Psoas muscle (tissue), 8 donors: Measurements from ENCODE around the gene RPLP2. TPM values are rescaled to one million over a fixed set of nuclear protein-coding genes. Genes with fewer than 3 reads are reported as not detected.
A peak's percentile ranks its signal among the peaks of the same experiment; 100 is the strongest.

Experiments
- ATAC-seq, 4 donors: fragments of 200-7000 bp; cut with Tn5 transposase; one replicate each; pipeline ENCODE4 v1.9.1; 2020; ENCODE audit warnings: moderate library complexity in 3 of 4, mild to moderate bottlenecking in 2 of 4
- DNase-seq, 2 donors: peaks; one replicate each; pipeline ENCODE4 v3.0.0-alpha.2; 2020
- H3K27ac ChIP-seq: fragments of 200-600 bp; one replicate; pipeline ENCODE4 v1.8.0; 2022
- H3K27me3 ChIP-seq, 3 donors: fragments of 200-600 bp in 1 of 3; one replicate each; pipeline versions ENCODE4 v1.6.1 to v1.8.0; 2013 to 2022; ENCODE audit warnings: low read length in 2 of 3, mild to moderate bottlenecking in 2 of 3, moderate library complexity in 1 of 3; ENCODE audit not compliant: insufficient read depth in 3 of 3
- H3K36me3 ChIP-seq, 2 donors: fragments of 200-600 bp in 1 of 2; one replicate each; pipeline versions ENCODE4 v1.6.1 to v1.8.0; 2013 to 2022; ENCODE audit warnings: low read depth in 1 of 2, mild to moderate bottlenecking in 1 of 2, moderate library complexity in 1 of 2; ENCODE audit not compliant: insufficient read depth in 1 of 2
- H3K4me1 ChIP-seq: fragments of 200-600 bp; one replicate; pipeline ENCODE4 v1.8.0; 2022
- H3K4me3 ChIP-seq: fragments of 200-600 bp; one replicate; pipeline ENCODE4 v1.8.0; 2022; ENCODE audit warnings: mild to moderate bottlenecking
- H3K9me3 ChIP-seq: fragments of 200-600 bp; one replicate; pipeline ENCODE4 v1.8.0; 2022
- CTCF ChIP-seq: fragments of 200-600 bp; IDR thresholded peaks from one replicate; pipeline ENCODE4 v1.8.0; 2022; ENCODE audit warnings: antibody characterized with exemption
- WGBS, 3 donors: extraction: QIAGEN DNeasy Blood & Tissue Kit; methylation state at CpG; one replicate each; pipeline versions ENCODE4 v1.1.6 to v1.1.7; 2013; 5-methylcytosine and 5-hydroxymethylcytosine counted together
- intact Hi-C, 2 donors: fragments of 100-400 bp; cut with DNase I; formaldehyde crosslinking; loops; one replicate each; pipeline versions ENCODE4 v1.11.0 to v1.14.2; 2022
- polyA plus RNA-seq, 3 donors: library from polyadenylated mRNA; stranded (reverse); fragments of 200-250 nt; gene quantifications; one replicate each; pipeline ENCODE4 v1.2.3, GENCODE V29; 2013
- total RNA-seq, 4 donors: library from RNA; stranded (reverse); fragmentation: NEBNext Ultra II Directional in 2 of 4; extraction: Animal tissue kit (Norgen Biotek cat#: 25700) in 2 of 4; gene quantifications; one replicate each; pipeline versions ENCODE4 v1.2.1 to v1.2.4, GENCODE V29; 2021 to 2023
- donor health status: healthy with polysubstance abuse.
- donor health status: DM: no; HTN: no; CAD: no; lungs with moderate emphysema.
- donor health status: Bipolar disorder and iron deficiency.
- donor health status: healthy.
- donor health status: DM: yes; HTN: yes; CAD: no.
- donor health status: DM: no; HTN: no; CAD: no.
- donor health status: DM: no; HTN: no; CAD: no.
- donor health status: DM: yes; HTN: yes; CAD: no.

RPLP2 gene
- total and polyA plus RNA-seq, 7 donors: 779 to 1,781 (median 1,246) TPM

- WGBS, 3 donors: 0% methylated on average over 20 to 27 of the region's 27 CpGs
Measured at GRCh38 chr11:841981-842369, 32.2 kb downstream of the RPLP2 start.

GRCh38 chr11:842370-843002 is 32.7 kb downstream of the RPLP2 start, which contains the start of the genes POLR2L and TSPAN4:
Gene POLR2L, minus strand, starts transcription at chr11:842529. Its CDS starts 21 bp downstream, at chr11:842508.
Gene TSPAN4, plus strand, starts transcription at chr11:842852. Its CDS starts 7,453 bp downstream, at chr11:850305.
- DNase-seq (peak; percentile 93 to 97), ATAC-seq (peak; percentile 69 to 79 (median 74))
- 0 to 1% (median 0%) methylated on average over 53 to 87 of the region's 87 CpGs for WGBS, 3 donors
- Histone ChIP-seq H3K4me3 (peak within 1 kb of the TSS; percentile 93), H3K27ac (peak within 1 kb of the TSS; percentile 94), H3K27me3 (no peaks in the 10 kb centered on the region), H3K9me3 (no peaks in the 10 kb centered on the region), H3K36me3 (peaks cover 3 to 37% of the 10 kb centered on the region in 2 donors), H3K4me1 (peaks cover 41% of the 10 kb centered on the region)
- no peak for TF ChIP-seq CTCF
- intact Hi-C loops: no loop called here

More at GRCh38 chr11:841981-842369, 32.2 kb downstream of the RPLP2 start:
- Histone ChIP-seq H3K27ac (peak overlapping the region; percentile 94), H3K4me3 (peak overlapping the region; percentile 93), H3K9me3 (no peaks in the 10 kb centered on the region), H3K27me3 (no peaks in the 10 kb centered on the region), H3K4me1 (peaks cover 41% of the 10 kb centered on the region), H3K36me3 (peaks cover 3 to 42% of the 10 kb centered on the region in 2 donors)
- ATAC-seq (peak; percentile 13 to 35 (median 26)), DNase-seq (no peak)
- intact Hi-C loops: no loop called here
- TF ChIP-seq CTCF: no peak

GRCh38 chr11:843086-843734 is 33.4 kb downstream of the RPLP2 start:
- 1 to 2% (median 2%) methylated on average over 20 to 53 of the region's 53 CpGs for WGBS, 3 donors
- Histone ChIP-seq H3K4me3 (peak overlapping the region; percentile 93), H3K27me3 (peaks cover 0 to 4% (median 0%) of the 10 kb centered on the region in 3 donors), H3K27ac (peak overlapping the region; percentile 94), H3K9me3 (no peaks in the 10 kb centered on the region), H3K36me3 (peaks cover 3 to 30% of the 10 kb centered on the region in 2 donors), H3K4me1 (peaks cover 41% of the 10 kb centered on the region)
- no peak for TF ChIP-seq CTCF
- ATAC-seq (peak in 3 of 4 donors; percentile 2 to 6 (median 3)), DNase-seq (no peak)
- intact Hi-C loops: no loop called here

GRCh38 chr11:843818-844692 is 34.3 kb downstream of the RPLP2 start:
- no peak for TF ChIP-seq CTCF
- H3K36me3 ChIP-seq: peaks cover 3 to 22% of the 10 kb centered on the region in 2 donors
- H3K27me3 ChIP-seq: peaks cover 0 to 11% (median 0%) of the 10 kb centered on the region in 3 donors
- ATAC-seq (peak; percentile 24 to 50 (median 30)), DNase-seq (peak; percentile 95 to 96)
- no peaks in the 10 kb centered on the region for H3K9me3 ChIP-seq
- intact Hi-C loops: no loop called here
- H3K4me3 ChIP-seq: peak overlapping the region; percentile 93
- H3K4me1 ChIP-seq: peaks cover 40% of the 10 kb centered on the region
- 19 to 28% (median 20%) methylated on average over 17 to 25 of the region's 25 CpGs for WGBS, 3 donors
- peak overlapping the region; percentile 94 for H3K27ac ChIP-seq
